HG03354 (cell line): ENCODE measurements around the gene FRZB.

Source experiments
- ATAC-seq: cut with Tn5 transposase; IDR thresholded peaks from one replicate; pipeline ENCODE4 v1.9.1; 2021; ENCODE audit warnings: mild to moderate bottlenecking; ENCODE audit not compliant: unreplicated experiment, poor library complexity, severe bottlenecking

Gene FRZB

GRCh38 chr2:182852801-182853200, 13.6 kb downstream of the FRZB start:
- ATAC-seq, result no peak

DNA sequence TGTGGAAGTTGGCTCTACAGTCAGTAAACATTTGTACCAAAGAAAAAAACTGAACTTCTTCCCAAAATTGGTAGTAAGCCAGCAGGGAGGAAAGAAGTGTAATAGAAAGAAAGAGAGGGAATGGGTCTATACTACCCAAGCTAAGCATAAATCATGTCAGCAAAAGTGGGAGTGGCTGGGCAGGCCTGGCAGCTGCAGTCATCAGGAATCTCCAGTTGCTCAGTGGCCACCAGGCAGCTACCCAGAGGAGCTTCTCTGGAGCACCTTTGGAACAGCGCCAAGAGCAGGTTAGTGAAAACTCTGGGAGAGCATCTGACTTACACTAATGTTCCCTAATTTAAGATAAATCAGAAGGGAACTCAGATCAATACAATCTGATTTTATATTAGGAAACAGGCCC, 14.3 kb downstream of the FRZB start:
- ATAC-seq, result no peak

DNA sequence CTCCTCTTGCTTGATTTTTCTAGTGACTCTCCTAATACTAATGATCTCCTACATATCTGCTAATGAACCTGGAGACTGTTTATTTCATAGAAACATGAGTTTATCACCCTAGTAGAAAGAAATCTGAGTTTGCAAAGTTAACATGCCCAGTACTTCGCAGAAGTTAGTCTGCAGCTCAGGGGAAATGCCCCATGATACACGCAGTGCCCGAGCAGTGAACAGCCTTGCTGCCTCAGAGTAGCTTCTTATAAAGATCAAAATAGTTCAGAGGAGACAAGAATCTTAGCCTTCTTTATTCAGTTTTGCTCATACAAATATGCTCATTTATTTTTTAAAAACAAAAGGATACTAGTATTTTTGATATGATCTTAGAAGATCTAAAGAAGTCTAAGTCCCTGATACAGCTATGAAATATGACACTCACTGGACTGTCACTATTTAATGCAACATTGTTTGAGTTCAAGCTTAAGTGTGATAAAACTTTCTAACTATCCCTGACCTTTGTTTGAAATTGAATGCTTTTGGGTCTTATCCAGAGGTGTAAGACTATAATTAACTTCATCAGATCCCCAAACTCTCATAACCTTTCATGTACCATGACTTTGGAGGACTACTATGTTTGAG, 20.5 kb downstream of the FRZB start:
- no peak for ATAC-seq

DNA sequence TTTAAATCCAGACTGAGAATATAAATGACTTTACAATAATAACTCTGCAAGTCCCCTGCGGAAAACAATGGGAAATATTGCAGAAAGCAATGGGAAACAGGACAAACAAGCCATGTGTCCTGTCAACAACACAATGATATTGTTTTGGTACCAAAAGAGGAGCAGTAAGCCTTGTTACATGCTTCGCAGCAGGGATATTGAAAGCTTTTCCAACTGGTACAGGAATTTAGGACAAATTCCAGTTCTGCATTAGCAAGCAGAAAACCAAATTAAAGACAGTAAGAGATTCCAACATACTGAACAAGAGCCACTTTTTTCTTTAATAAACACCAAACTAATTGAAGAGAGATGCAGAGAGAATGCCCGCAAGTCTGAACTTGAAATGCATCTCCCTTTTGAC, 30.0 kb downstream of the FRZB start:
- ATAC-seq, result no peak

DNA sequence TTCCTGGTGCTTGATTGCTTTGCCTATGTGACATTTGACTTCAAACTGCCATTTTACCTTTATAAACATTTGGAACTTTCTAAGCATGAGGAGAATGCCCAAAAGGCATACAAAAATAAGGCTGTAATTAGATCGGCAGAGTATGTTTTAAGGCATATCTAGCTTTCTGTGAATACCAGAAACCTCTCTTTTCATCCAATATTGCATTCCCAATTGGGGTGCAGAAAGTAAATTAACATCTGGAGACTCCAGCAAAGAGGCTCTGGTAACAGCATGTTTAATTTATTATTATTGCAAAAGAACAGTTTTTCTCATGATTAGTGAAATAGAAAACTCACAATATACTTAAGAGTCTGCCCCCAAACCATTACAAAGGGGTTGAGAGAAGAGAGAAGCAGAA, 32.1 kb downstream of the FRZB start:
- no peak for ATAC-seq

DNA sequence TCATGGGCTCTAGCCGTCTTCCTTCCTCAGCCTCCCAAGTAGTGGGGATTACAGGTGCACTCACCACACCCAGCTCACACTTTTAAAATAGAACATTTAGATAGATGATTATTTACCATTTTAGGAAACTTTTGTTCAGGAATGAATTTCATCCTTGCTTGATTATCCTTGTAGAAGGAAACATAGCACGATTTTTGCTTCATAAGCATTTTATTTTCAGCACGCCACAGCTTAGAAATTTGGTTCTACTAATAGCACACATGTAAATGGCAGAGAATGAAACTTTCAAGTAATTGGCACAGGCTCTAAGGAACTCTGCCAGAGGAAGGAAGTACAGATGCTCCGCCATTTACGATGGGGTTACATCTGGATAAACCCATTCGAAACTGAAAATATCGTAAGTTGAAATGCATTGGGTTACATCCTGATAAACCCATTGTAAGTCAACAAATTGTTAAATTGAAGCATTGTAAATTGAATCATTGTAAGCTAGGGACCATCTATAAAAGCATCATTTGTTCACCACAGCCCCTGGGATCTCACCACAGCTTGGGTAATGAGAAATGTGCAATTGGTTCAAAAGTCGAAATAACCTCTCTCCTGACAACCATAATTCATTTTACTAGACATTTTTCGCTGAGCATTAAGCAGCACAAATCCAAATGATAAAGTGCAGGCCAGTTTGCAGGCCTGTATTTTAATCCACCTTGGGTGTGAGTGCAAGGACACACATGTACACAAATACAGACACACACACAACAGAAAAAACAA, 33.2 kb downstream of the FRZB start:
- no peak for ATAC-seq

GRCh38 chr2:182831921-182832320, 34.5 kb downstream of the FRZB start:
- no peak for ATAC-seq

GRCh38 chr2:182831101-182831500, 35.3 kb downstream of the FRZB start:
- no peak for ATAC-seq

DNA sequence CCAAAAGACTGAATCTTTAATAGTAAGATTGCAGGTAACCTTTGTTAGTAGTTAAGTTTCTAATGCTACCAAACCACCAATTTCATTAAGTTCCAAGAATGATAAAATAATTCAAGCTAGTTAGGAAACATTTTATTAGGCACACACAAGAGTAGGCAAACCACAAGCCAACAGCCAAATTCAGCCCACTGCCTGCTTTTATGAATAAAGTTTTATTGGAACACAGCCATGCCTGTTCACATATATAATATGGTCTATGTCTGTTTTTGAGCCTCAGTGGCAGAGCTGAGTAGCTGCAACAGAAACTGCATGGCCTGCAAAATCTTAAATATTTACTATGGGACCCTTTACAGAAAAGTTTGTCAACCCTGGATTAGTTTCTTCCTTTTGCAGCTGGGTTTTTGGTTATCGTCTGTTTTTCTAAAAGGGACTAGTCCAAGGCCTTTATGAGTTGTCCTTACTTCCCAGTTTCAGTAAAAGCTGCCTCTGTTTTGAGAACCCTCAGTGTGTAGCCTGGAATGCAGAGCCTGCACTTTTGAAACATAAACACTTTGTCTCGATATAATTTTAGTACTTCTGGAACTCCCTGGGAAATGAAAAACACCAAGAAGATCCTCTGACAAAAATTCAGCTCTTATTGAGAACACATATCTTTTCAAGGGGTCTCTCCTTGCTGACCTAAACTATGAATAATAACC, 39.1 kb downstream of the FRZB start:
- no peak for ATAC-seq

DNA sequence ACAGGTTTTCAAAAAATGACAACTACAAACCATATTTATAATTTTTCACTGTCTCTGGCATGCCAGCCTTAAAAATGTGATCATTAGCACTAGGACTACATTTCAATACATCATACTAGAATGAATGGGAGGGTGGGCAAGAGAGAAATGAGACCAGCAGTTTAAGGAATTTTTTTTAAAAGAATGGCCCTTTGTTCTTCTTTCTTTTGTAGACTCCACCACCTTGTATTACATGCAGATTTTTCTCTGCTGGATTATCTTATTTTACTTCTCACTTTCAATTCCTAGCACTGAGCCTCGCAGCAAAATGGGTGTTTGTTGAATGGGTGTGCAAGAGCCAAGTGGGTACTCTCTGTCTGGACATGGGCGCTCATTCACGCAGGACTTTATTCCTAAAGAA, 39.9 kb downstream of the FRZB start:
- no peak for ATAC-seq

GRCh38 chr2:182826064-182826463, 40.4 kb downstream of the FRZB start:
- ATAC-seq, result no peak

- ATAC-seq, result no peak
Measured at GRCh38 chr2:182824767-182825158, 41.7 kb downstream of the FRZB start.

- no peak for ATAC-seq
Measured at GRCh38 chr2:182824056-182824766, 42.2 kb downstream of the FRZB start.

- ATAC-seq, result no peak
Measured at GRCh38 chr2:182822733-182823132, 43.7 kb downstream of the FRZB start.

- no peak for ATAC-seq
Measured at GRCh38 chr2:182821182-182821581, 45.3 kb downstream of the FRZB start.

DNA sequence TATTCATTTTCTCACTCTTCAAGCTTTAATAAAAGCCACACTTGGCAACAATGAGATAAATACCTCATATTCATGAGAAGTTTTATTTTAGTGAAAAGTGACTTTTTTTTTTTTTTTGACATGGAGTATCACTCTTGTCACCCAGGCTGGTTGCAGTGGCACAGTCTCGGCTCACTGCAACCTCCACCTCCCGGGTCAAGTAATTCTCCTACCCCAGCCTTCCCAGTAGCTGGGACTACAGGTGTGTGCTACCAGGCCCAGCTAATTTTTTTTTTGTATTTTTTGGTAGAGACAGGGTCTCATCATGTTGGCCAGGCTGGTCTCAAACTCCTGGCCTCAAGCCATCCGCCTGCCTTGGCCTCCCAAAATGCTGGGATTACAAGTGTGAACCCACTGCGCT, 47.0 kb downstream of the FRZB start:
- ATAC-seq, result no peak

GRCh38 chr2:182818925-182819324, 47.5 kb downstream of the FRZB start:
- ATAC-seq, result no peak

DNA sequence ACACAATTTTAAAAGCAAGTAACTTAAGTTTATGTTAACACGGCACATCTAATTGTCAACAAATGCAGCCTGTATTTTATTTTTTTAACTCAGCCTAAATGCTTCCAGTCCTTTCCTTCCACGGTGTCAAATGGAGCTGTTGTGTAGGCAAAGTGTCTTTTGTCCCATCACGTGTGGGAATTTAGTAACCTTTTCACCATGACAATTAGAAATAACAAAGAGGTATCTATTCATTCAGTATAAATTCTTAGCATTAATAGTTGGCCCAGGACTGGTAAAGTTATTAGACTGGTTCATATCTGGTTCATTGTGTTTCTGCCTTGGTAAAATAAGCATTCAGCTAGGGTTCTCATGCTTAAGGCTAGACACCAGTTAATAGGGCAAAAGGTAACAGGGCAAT, 47.9 kb downstream of the FRZB start:
- ATAC-seq, result no peak

DNA sequence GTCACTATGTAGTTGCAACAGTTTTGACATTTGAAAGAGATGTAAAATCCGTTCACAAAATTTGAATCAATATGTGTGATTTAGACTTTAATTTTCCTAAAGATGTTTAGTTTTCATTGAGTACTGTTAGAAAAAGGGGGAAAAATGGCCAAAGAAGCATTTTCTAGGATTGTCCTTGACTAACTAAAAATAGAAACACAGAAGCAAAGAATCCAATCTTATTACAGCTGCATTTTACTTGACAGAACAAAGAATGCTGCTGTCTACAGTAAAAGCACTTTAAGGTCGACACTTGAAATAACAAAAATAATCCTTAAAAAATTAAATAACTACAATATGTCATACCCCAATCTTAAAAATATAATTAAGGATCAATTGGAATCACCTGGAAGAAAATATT, 48.9 kb downstream of the FRZB start:
- ATAC-seq, result no peak

DNA sequence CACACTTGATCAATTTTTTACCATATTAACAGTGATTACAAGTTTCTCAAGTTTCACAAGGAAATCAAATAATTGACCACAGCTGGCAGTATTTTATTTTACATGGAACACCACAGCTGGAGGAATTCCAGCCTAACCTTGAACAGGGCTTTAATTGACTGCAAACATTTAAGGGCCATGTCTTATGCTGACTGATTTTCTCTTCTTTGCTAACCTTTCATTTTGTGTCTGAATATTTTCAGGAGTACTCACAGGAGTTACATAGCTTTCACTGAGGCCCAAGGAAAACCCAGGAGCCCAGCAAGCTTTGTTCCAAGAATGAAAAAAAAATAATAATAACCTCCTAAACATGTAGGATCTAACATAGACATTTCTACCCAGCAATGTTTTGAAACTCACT, 49.6 kb downstream of the FRZB start:
- ATAC-seq, result no peak
